GM12874 (cell line): Measurements from ENCODE around the gene ZNF584.

Experiments used
- CTCF ChIP-seq: IDR thresholded peaks from 2 replicates; pipeline ENCODE4 v1.5.1; 2011; ENCODE audit warnings: low read depth, mild to moderate bottlenecking, control low read depth, low read length, moderate library complexity; ENCODE audit not compliant: insufficient read depth

Gene ZNF584

GRCh38 chr19:58408152-58409009 lies at the start of gene ZNF584:
Gene ZNF584 (plus strand): TSS chr19:58408649. CDS start chr19:58409148, 499 bp downstream.
- TF ChIP-seq CTCF: 0 out of 2 replicates have a peak, but pooled peaks have one; percentile 42

- no peak for TF ChIP-seq CTCF
Measured at GRCh38 chr19:58361900-58362271, 46.6 kb upstream of the ZNF584 start.

DNA sequence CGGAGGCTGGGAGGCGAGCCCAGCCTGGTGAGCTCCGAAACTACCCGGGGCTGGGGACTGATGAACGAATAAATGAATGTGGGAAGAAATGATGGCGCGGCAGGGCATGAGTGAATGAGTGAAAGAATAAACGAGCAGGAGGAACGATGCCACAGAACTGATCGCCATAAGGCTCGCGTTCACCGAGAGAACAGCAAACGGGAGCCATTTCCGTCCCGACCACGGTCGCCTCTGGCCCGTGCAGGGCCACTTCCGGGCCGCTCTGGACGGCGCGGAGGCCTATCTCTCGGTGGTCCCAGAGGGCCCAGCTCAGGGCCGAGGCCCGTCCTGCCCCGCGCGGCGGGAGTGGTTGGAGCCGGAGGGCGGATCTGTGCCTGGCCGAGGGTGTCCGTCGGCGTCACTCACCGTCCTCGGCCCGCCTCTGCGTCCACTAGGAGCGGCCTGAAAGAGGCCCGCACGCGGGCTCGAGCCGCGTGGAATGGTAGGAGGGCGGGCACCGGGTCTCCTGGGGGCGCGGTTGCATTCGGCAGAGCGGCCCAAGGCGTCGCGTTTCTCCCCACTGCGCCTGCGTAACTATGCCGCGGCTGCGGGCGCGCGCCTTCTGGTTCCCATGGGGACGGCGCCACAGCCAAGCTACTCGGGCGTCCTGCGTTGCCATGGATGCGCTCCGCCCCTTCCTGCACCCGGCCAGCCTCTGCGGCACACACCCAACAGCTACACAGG lies 46.0 kb upstream of the ZNF584 start, which contains the start of gene ZNF497:
TSS of gene ZNF497 (minus strand) at position 480 of the 723 bp plus-strand sequence. CDS start 5,116 bp downstream, outside the sequence.
- TF ChIP-seq CTCF: no peak

DNA sequence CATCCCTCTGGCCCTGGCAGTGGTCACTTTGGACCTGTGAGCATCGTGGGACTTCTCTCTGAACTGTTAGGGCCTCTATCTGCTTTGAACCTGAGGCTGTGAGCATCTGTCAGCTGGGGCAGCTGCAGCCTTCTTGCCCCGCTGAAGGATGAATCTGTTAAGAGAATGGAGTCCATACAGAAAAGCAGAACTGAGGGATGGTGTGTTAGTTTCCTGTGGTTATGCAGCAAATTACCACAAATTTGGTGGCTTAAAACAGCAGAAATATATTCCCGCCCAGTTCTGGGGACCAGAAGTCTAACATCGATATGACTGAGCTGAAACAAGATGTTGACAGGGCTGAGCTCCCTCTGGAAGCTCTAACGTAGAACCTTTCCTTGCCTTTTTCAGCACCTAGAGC lies 44.3 kb upstream of the ZNF584 start:
- TF ChIP-seq CTCF: no peak

DNA sequence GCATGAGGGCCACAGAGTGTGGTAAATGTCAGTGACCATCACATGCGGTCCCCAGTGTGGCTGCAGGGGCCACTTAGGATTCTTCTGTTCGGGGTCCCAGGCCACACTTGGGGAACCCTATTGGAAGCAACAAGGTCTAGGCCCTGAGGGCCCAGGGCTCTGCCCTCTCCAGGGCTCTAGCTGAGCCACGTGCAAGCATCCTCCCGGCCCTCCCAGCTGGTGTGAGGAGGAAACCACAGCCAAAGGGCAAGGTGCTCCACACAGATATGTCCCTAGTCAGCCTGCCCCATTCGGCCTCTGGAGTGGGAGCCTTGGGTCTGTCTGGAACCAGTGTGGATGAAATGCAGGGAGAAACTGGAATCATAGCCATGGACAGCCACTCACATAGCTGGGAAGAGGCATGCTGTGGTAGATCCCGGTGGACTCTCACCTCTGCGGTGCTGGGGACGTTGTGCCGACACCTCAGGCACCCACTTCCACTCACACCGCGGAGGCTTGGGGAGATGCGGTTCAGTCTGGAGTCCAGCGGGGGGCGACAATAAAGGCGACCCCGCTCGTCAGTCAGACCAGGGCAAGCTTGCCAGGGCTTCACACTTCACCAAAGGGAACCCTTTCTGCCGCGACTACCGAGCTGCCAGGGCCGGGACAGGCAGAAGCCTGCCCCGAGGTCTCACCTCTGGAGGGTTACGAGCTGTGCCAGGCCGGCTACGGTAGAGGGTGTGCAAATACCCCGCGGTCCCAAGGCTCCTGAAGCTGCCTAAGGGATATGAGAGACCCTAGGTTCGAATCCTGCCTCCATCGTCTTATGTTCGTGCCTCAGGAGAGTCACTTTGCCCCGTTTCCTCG lies 41.6 kb upstream of the ZNF584 start:
- TF ChIP-seq CTCF: no peak

GRCh38 chr19:58367698-58368454 lies 40.6 kb upstream of the ZNF584 start:
- no peak for TF ChIP-seq CTCF
